H9 (cell line): ENCODE measurements around the gene IFT27. TPM values are rescaled to one million over a fixed set of nuclear protein-coding genes. Genes with fewer than 3 reads are reported as not detected.

Source experiments
- DNase-seq: peaks from one replicate; pipeline ENCODE4 v3.0.0-alpha.2; 2017
- H2AFZ ChIP-seq: one replicate; pipeline ENCODE4 v1.6.1; 2013; ENCODE audit warnings: mild to moderate bottlenecking, low read length, control low read depth, moderate library complexity
- H2AK5ac ChIP-seq: 2 replicates; pipeline ENCODE4 v1.6.1; 2013; ENCODE audit warnings: low read length, control low read depth, mixed read lengths; ENCODE audit not compliant: insufficient read length
- H2BK120ac ChIP-seq: one replicate; pipeline ENCODE4 v1.6.1; 2013; ENCODE audit warnings: low read depth, mild to moderate bottlenecking, low read length, control low read depth, inconsistent platforms; ENCODE audit not compliant: poor library complexity, severe bottlenecking
- H2BK12ac ChIP-seq: 2 replicates; pipeline ENCODE4 v1.6.1; 2013; ENCODE audit warnings: low read length, control low read depth, mixed read lengths, low read depth; ENCODE audit not compliant: insufficient read length
- H2BK15ac ChIP-seq: 2 replicates; pipeline ENCODE4 v1.6.1; 2013; ENCODE audit warnings: low read depth, low read length, control low read depth
- H2BK20ac ChIP-seq: one replicate; pipeline ENCODE4 v1.6.1; 2013; ENCODE audit warnings: low read depth, mild to moderate bottlenecking, low read length, control low read depth, inconsistent platforms; ENCODE audit not compliant: poor library complexity, severe bottlenecking
- H2BK5ac ChIP-seq: 2 replicates; pipeline ENCODE4 v1.6.1; 2013; ENCODE audit warnings: low read length, control low read depth, mixed read lengths; ENCODE audit not compliant: insufficient read length
- H3K14ac ChIP-seq: 2 replicates; pipeline ENCODE4 v1.6.1; 2013; ENCODE audit warnings: low read length, control low read depth; ENCODE audit not compliant: insufficient read depth
- H3K18ac ChIP-seq: 2 replicates; pipeline ENCODE4 v1.6.1; 2013; ENCODE audit warnings: low read depth, mild to moderate bottlenecking, mixed read lengths, low read length, control low read depth; ENCODE audit not compliant: insufficient read length
- H3K23ac ChIP-seq: 2 replicates; pipeline ENCODE4 v1.6.1; 2013; ENCODE audit warnings: low read length, control low read depth, mixed read lengths, low read depth; ENCODE audit not compliant: insufficient read length
- H3K23me2 ChIP-seq: 2 replicates; pipeline ENCODE4 v1.6.1; 2013; ENCODE audit warnings: low read depth, mild to moderate bottlenecking, mixed read lengths, low read length, control low read depth; ENCODE audit not compliant: insufficient read length, poor library complexity, severe bottlenecking
- H3K27ac ChIP-seq: 2 replicates; pipeline ENCODE4 v1.5.1; 2013; ENCODE audit warnings: low read length, control low read depth, mixed read lengths, low read depth; ENCODE audit not compliant: insufficient read length
- H3K27me3 ChIP-seq: 2 replicates; pipeline ENCODE4 v1.6.1; 2013; ENCODE audit warnings: low read length, control low read depth, inconsistent platforms; ENCODE audit not compliant: insufficient read depth
- H3K4ac ChIP-seq: 2 replicates; pipeline ENCODE4 v1.6.1; 2013; ENCODE audit warnings: low read depth, mild to moderate bottlenecking, control low read depth, inconsistent platforms, low read length, moderate library complexity
- H3K4me1 ChIP-seq: 2 replicates; pipeline ENCODE4 v1.6.1; 2013; ENCODE audit warnings: low read length, control low read depth, inconsistent platforms; ENCODE audit not compliant: insufficient read depth
- H3K4me2 ChIP-seq: 2 replicates; pipeline ENCODE4 v1.6.1; 2013; ENCODE audit warnings: low read length, control low read depth, mixed read lengths; ENCODE audit not compliant: insufficient read length, insufficient read depth
- H3K56ac ChIP-seq: 2 replicates; pipeline ENCODE4 v1.6.1; 2013; ENCODE audit warnings: low read depth, mild to moderate bottlenecking, mixed read lengths, low read length, control low read depth; ENCODE audit not compliant: insufficient read length
- H3K79me1 ChIP-seq: 2 replicates; pipeline ENCODE4 v1.6.1; 2013; ENCODE audit warnings: low read depth, mild to moderate bottlenecking, moderate library complexity, low read length, control low read depth, inconsistent platforms; ENCODE audit not compliant: insufficient read depth, poor library complexity, severe bottlenecking
- H3K79me2 ChIP-seq: 2 replicates; pipeline ENCODE4 v1.6.1; 2013; ENCODE audit warnings: low read length, control low read depth, inconsistent platforms; ENCODE audit not compliant: insufficient read depth
- H3K9ac ChIP-seq: 2 replicates; pipeline ENCODE4 v1.6.1; 2013; ENCODE audit warnings: low read length, control low read depth, mixed read lengths; ENCODE audit not compliant: insufficient read length; ENCODE audit errors: extremely low read depth
- H3K9me3 ChIP-seq: one replicate; pipeline ENCODE4 v1.6.1; 2013; ENCODE audit warnings: low read depth, low read length, inconsistent platforms; ENCODE audit not compliant: control insufficient read depth
- H3T11ph ChIP-seq: one replicate; pipeline ENCODE4 v1.6.1; 2013; ENCODE audit warnings: mild to moderate bottlenecking, low read length, control low read depth, inconsistent platforms
- H4K20me1 ChIP-seq: one replicate; pipeline ENCODE4 v1.6.1; 2013; ENCODE audit not compliant: control insufficient read depth, insufficient read length, insufficient read depth
- H4K5ac ChIP-seq: 2 replicates; pipeline ENCODE4 v1.6.1; 2013; ENCODE audit warnings: low read depth, mild to moderate bottlenecking, mixed read lengths, low read length, control low read depth; ENCODE audit not compliant: insufficient read length
- H4K8ac ChIP-seq: replicated peaks from 2 replicates; pipeline ENCODE4 v1.6.1; 2013; ENCODE audit warnings: low read length, control low read depth, mixed read lengths, low read depth; ENCODE audit not compliant: insufficient read length
- H4K91ac ChIP-seq: 2 replicates; pipeline ENCODE4 v1.6.1; 2013; ENCODE audit warnings: low read depth, mild to moderate bottlenecking, moderate library complexity, mixed read lengths, low read length, control low read depth; ENCODE audit not compliant: insufficient read length
- H3K27ac Mint-ChIP-seq, 3 experiments: 2 replicates in 2 of 3; 3 replicates in 1 of 3; pipeline ENCODE4 v1.8.0; 2020 to 2021; ENCODE audit warnings: mixed read lengths in 3 of 3, mild to moderate bottlenecking in 1 of 3, moderate library complexity in 1 of 3
- H3K27me3 Mint-ChIP-seq: 2 replicates; pipeline ENCODE4 v1.8.0; 2021; ENCODE audit warnings: low read depth, mild to moderate bottlenecking, moderate library complexity, mixed read lengths
- H3K36me3 Mint-ChIP-seq, 3 experiments: 2 replicates in 2 of 3; 3 replicates in 1 of 3; pipeline ENCODE4 v1.8.0; 2020 to 2021; ENCODE audit warnings: low read depth in 3 of 3, mixed read lengths in 3 of 3; ENCODE audit not compliant: insufficient read depth in 1 of 3
- H3K4me1 Mint-ChIP-seq, 2 experiments: 2 replicates each; pipeline ENCODE4 v1.8.0; 2020; ENCODE audit warnings: mixed read lengths in 2 of 2
- H3K4me3 Mint-ChIP-seq, 2 experiments: 2 replicates in 1 of 2; 3 replicates in 1 of 2; pipeline ENCODE4 v1.8.0; 2020 to 2021; ENCODE audit warnings: mild to moderate bottlenecking in 2 of 2, mixed read lengths in 2 of 2, moderate library complexity in 1 of 2
- H3K9me3 Mint-ChIP-seq, 2 experiments: 2 replicates in 1 of 2; 3 replicates in 1 of 2; pipeline ENCODE4 v1.8.0; 2020; ENCODE audit warnings: mild to moderate bottlenecking in 2 of 2, mixed read lengths in 2 of 2, moderate library complexity in 1 of 2
- WGBS: extraction: QIAGEN DNeasy Blood & Tissue Kit; methylation state at CpG from one replicate; pipeline ENCODE4 v1.1.7; 2013; ENCODE audit warnings: missing lambda C conversion rate, low lambda C conversion rate, mixed read lengths; ENCODE audit not compliant: insufficient read length; ENCODE audit errors: extremely low coverage; 5-methylcytosine and 5-hydroxymethylcytosine counted together
- total RNA-seq: library from RNA; stranded (reverse); gene quantifications from 2 replicates; pipeline ENCODE4 v1.2.1, GENCODE V29; 2021
- TF ChIP-seq, protein P1 (sequence below): fragments of 200-600 bp; sonication (generic); conservative IDR thresholded peaks from 3 replicates; pipeline ENCODE4 v1.8.0; 2021; ENCODE audit warnings: antibody characterized with exemption, mild to moderate bottlenecking

The IFT27 gene
- total RNA-seq, 1 experiment from 2014 or later, result 43.4 TPM

DNA sequence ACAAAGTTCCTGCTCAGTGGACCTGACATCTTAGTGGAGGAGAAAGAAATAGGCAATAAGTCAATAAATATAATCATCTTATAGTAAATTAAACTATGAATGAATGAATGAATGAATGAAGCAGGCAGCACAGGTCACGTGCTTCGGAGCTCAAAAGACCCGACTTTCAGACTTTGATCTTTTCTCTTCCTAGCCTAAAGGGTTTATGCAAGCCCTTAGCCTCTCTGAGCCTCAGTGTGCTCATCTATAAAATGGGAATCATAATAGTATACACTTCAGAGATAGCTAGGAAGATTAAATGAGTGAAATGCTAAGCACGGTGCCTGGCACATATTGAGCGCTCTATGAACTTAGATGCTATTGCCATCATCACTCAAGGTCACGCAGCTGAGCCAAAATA, 33.4 kb upstream of the IFT27 start:
- Histone ChIP-seq H2BK12ac (no peak overlapping the region), H3K79me2 (no peaks in the 10 kb centered on the region), H4K5ac (no peak overlapping the region), H2BK5ac (no peak overlapping the region), H2BK120ac (no peak overlapping the region), H3K4ac (no peak overlapping the region), H3T11ph (no peak overlapping the region), H3K79me1 (no peaks in the 10 kb centered on the region), H3K18ac (no peak overlapping the region), H2AFZ (no peak overlapping the region), H4K20me1 (no peaks in the 10 kb centered on the region), H3K23ac (no peak overlapping the region), H3K9me3 (no peaks in the 10 kb centered on the region), H3K9ac (no peak overlapping the region), H2BK20ac (no peak overlapping the region), H3K56ac (no peak overlapping the region), H2BK15ac (no peak overlapping the region), H2AK5ac (no peak overlapping the region), H3K23me2 (no peaks in the 10 kb centered on the region), H3K27me3 (no peaks in the 10 kb centered on the region), H3K4me2 (no peak overlapping the region), H4K8ac (no peak overlapping the region), H3K4me1 (no peaks in the 10 kb centered on the region), H4K91ac (no peak overlapping the region), H3K14ac (no peak overlapping the region), H3K27ac (no peak overlapping the region)
- Mint-ChIP-seq H3K27me3 (peaks cover 30% of the 10 kb centered on the region), H3K4me3 (no peak overlapping the region), H3K36me3 (no peaks in the 10 kb centered on the region), H3K27ac (no peak overlapping the region), H3K9me3 (no peaks in the 10 kb centered on the region), H3K4me1 (peaks cover 20 to 35% of the 10 kb centered on the region in 2 experiments)
- WGBS, result no CpG with 5 or more reads among the region's 6 CpGs
- no peak for DNase-seq
- TF ChIP-seq, protein P1, sequence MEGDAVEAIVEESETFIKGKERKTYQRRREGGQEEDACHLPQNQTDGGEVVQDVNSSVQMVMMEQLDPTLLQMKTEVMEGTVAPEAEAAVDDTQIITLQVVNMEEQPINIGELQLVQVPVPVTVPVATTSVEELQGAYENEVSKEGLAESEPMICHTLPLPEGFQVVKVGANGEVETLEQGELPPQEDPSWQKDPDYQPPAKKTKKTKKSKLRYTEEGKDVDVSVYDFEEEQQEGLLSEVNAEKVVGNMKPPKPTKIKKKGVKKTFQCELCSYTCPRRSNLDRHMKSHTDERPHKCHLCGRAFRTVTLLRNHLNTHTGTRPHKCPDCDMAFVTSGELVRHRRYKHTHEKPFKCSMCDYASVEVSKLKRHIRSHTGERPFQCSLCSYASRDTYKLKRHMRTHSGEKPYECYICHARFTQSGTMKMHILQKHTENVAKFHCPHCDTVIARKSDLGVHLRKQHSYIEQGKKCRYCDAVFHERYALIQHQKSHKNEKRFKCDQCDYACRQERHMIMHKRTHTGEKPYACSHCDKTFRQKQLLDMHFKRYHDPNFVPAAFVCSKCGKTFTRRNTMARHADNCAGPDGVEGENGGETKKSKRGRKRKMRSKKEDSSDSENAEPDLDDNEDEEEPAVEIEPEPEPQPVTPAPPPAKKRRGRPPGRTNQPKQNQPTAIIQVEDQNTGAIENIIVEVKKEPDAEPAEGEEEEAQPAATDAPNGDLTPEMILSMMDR, result no peak
